ENCODE data around the gene PRTG.

DNA sequence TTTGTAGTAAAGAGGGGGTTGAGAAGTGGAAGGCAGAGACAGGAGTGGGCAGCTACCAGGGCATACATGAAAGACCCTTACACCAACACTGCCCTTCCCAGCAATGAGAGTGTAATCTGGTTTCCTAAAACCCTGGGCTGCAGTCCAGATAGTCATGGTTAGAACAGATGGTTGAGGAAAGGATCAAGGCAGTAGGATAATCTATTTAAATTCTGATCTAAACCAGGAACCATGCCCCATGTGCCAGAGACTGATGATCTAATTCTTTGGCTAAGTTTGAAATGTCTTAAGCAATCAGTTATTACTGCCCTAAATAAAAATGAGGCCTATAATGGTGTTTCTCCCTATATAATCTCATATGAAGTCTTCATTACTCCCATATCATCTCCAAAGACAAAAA lies 59.6 kb downstream of the PRTG start:
- TF ChIP-seq, protein P1, sequence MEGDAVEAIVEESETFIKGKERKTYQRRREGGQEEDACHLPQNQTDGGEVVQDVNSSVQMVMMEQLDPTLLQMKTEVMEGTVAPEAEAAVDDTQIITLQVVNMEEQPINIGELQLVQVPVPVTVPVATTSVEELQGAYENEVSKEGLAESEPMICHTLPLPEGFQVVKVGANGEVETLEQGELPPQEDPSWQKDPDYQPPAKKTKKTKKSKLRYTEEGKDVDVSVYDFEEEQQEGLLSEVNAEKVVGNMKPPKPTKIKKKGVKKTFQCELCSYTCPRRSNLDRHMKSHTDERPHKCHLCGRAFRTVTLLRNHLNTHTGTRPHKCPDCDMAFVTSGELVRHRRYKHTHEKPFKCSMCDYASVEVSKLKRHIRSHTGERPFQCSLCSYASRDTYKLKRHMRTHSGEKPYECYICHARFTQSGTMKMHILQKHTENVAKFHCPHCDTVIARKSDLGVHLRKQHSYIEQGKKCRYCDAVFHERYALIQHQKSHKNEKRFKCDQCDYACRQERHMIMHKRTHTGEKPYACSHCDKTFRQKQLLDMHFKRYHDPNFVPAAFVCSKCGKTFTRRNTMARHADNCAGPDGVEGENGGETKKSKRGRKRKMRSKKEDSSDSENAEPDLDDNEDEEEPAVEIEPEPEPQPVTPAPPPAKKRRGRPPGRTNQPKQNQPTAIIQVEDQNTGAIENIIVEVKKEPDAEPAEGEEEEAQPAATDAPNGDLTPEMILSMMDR (IDR thresholded peaks at IDR 0.05; ENCODE audit: low read depth, low read length), result no peak
- no peak for TF ChIP-seq EZH2phosphoT487 (IDR thresholded peaks at IDR 0.05; ENCODE audit: low read depth)

Data from OCI-LY3 (cell line).